BLaER1 treated with 17β-estradiol and CSF1 and Interleukin-3, amounts not matched to agents 10 nM and 100 nM (cell line): ENCODE results near the gene ZNF425.
"Not testable (repeated sequence)": the region's sequence is repeated elsewhere in the genome, so short reads cannot be mapped to it uniquely, and the experiment has no call there.

Source experiments
- H3K27ac ChIP-seq, 11 experiments: shearing (Covaris generic); formaldehyde crosslinking; 2 replicates each; pipeline ENCODE4 v1.8.1; 2022
- H3K27me3 ChIP-seq, 11 experiments: shearing (Covaris generic); formaldehyde crosslinking; 2 replicates each; pipeline ENCODE4 v1.8.1; 2022
- H3K36me3 ChIP-seq, 11 experiments: shearing (Covaris generic); formaldehyde crosslinking; 2 replicates each; pipeline ENCODE4 v1.8.1; 2022
- H3K4me1 ChIP-seq, 10 experiments: shearing (Covaris generic); formaldehyde crosslinking; 2 replicates each; pipeline ENCODE4 v1.8.1; 2022
- H3K4me2 ChIP-seq, 11 experiments: shearing (Covaris generic); formaldehyde crosslinking; 2 replicates each; pipeline ENCODE4 v1.8.1; 2022
- H3K4me3 ChIP-seq, 10 experiments: shearing (Covaris generic); formaldehyde crosslinking; 2 replicates each; pipeline ENCODE4 v1.8.1; 2022
- H3K9ac ChIP-seq, 11 experiments: shearing (Covaris generic); formaldehyde crosslinking; 2 replicates each; pipeline ENCODE4 v1.8.1; 2022
- H3K9me3 ChIP-seq, 11 experiments: shearing (Covaris generic); formaldehyde crosslinking; replicated peaks in 1 of 11; 2 replicates each; pipeline ENCODE4 v1.8.1; 2022
- H4K20me1 ChIP-seq, 11 experiments: shearing (Covaris generic); formaldehyde crosslinking; 2 replicates each; pipeline ENCODE4 v1.8.1; 2022
- Cebpa-rat ChIP-seq, 11 experiments: shearing (Covaris generic); IDR thresholded peaks; 2 replicates each; pipeline ENCODE4 v1.8.1; 2022

ZNF425 gene

DNA sequence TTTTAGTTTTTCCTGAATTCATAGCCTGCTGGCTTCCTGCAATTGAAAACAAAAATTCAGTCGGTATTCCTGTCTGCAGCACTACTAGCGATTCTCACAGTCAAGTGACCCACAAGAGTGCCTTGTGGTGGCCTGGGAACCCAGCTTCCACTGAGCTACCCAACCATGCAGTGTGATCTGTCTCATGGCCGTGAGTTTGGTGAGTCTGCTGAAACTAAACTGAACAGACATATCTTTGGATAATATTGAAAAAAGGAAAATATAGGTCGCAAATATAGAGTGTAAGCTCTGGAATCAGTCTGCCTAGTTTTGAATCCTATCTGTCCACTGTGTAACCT, 53.7 kb downstream of the ZNF425 start:
- peak overlapping the region in 5 of 11 experiments; percentile 36 to 58 (median 51); a peak in 5 of 22 replicates for H3K9ac ChIP-seq
- H3K4me1 ChIP-seq, result peaks cover 25 to 45% (median 31%) of the 10 kb centered on the region in 10 experiments
- no peak for TF ChIP-seq Cebpa-rat (IDR thresholded peaks at IDR 0.05)
- H3K4me2 ChIP-seq, result peak overlapping the region in 10 of 11 experiments; percentile 39 to 63 (median 53); a peak in 19 of 22 replicates
- no peaks in the 10 kb centered on the region for H3K27me3 ChIP-seq
- H3K27ac ChIP-seq, result peak overlapping the region in 10 of 11 experiments; percentile 59 to 82 (median 70); a peak in 20 of 22 replicates
- no peaks in the 10 kb centered on the region; a peak in 3 of 22 replicates for H4K20me1 ChIP-seq
- peaks cover 53 to 78% (median 68%) of the 10 kb centered on the region in 11 experiments for H3K36me3 ChIP-seq
- peak overlapping the region in 5 of 10 experiments; percentile 7 to 46 (median 31); a peak in 4 of 20 replicates for H3K4me3 ChIP-seq
- peaks cover 5 to 21% (median 12%) of the 10 kb centered on the region in 11 experiments; a peak in 21 of 22 replicates for H3K9me3 ChIP-seq

DNA sequence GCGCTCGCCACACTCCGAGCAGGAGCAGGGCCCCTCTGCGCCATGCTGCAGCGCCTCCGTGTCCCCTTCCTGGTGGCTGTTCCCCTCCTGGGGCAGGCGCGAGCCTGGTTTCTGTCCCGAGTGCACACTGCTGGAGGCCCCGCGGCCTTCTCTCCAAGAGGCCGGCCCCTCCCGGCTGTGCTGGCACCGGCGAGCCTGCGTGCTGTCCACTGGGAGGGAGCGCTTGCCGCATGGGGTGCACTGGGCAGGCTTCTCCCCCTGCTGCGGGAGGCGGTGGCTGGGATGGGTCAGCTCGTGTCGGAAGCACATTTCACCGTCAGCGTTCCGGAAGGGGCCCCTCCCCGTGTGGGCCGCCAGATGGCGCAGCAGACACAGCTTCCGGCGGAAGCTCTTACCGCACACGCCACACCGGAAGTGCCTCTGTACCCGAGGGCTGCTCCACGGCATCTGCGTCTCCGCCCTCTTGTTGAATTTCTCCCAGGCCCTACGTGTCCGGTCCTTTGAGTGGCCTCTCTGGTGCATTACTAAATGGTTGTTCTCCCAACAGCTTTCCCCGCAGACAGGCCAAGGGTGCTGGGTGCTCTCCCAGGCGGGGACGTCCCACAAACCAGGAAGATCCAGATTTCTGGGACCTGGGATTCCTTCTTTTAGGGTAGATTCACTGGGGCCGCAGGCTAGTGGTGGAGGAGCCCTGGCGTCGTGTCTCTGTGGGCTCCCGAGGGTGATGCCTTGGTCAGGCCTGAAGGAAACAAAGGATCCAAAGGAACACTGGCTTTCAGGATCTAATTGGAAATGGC, 54.3 kb downstream of the ZNF425 start:
- Histone ChIP-seq H3K36me3 (peaks cover 49 to 76% (median 65%) of the 10 kb centered on the region in 11 experiments), H4K20me1 (no peaks in the 10 kb centered on the region; a peak in 3 of 22 replicates), H3K9ac (peak overlapping the region in 7 of 11 experiments; percentile 23 to 58 (median 44); a peak in 9 of 22 replicates), H3K4me1 (peaks cover 25 to 45% (median 31%) of the 10 kb centered on the region in 10 experiments), H3K4me2 (peak overlapping the region; percentile 39 to 63 (median 54)), H3K27ac (peak overlapping the region in 10 of 11 experiments; percentile 59 to 82 (median 70); a peak in 20 of 22 replicates), H3K9me3 (peaks cover 5 to 21% (median 12%) of the 10 kb centered on the region in 11 experiments; a peak in 21 of 22 replicates), H3K27me3 (no peaks in the 10 kb centered on the region), H3K4me3 (peak overlapping the region in 7 of 10 experiments; percentile 7 to 46 (median 38); a peak in 13 of 20 replicates)
- no peak for TF ChIP-seq Cebpa-rat (IDR thresholded peaks at IDR 0.05)

DNA sequence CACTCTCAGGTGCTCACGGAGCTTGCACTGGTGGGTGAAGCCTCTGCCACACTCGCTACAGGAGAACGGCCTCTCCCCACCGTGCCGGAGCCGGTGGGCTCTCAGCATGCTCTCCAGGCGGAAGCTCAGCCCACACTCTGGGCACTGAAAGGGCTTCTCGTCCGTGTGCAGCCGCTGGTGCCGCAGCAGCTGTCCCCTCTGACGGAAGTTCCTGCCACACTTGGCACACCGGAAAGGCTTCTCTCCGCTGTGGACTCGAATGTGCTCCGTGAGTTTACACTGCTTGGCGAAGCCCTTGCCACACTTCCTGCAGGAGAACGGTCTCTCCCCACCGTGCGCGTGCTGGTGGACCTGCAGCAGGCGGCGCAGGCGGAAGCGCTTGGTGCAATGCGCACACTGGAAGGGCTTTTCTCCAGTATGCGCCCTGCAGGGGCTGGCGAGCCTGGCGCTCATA, 54.9 kb downstream of the ZNF425 start:
- Histone ChIP-seq H3K36me3 (peaks cover 44 to 71% (median 62%) of the 10 kb centered on the region in 11 experiments), H3K9me3 (peaks cover 5 to 21% (median 12%) of the 10 kb centered on the region in 11 experiments; a peak in 21 of 22 replicates), H3K27me3 (no peaks in the 10 kb centered on the region), H3K27ac (peak overlapping the region in 10 of 11 experiments; percentile 59 to 82 (median 70); a peak in 19 of 22 replicates), H3K9ac (peak overlapping the region in 2 of 11 experiments; percentile 36 to 58; a peak in 5 of 22 replicates), H3K4me3 (peak overlapping the region in 5 of 10 experiments; percentile 7 to 43 (median 38); a peak in 4 of 20 replicates), H3K4me1 (peaks cover 25 to 47% (median 31%) of the 10 kb centered on the region in 10 experiments), H3K4me2 (peak overlapping the region in 9 of 11 experiments; percentile 39 to 63 (median 54); a peak in 11 of 22 replicates), H4K20me1 (no peaks in the 10 kb centered on the region; a peak in 3 of 22 replicates)
- TF ChIP-seq Cebpa-rat (IDR thresholded peaks at IDR 0.05), result no peak

- peaks cover 44 to 71% (median 62%) of the 10 kb centered on the region in 11 experiments for H3K36me3 ChIP-seq
These were observed 55.6 kb downstream of the ZNF425 start for GRCh38 chr7:149070372-149071125.

GRCh38 chr7:149067869-149068268, 58.3 kb downstream of the ZNF425 start:
- H3K4me2 ChIP-seq, result no peak overlapping the region
- H3K27me3 ChIP-seq, result no peaks in the 10 kb centered on the region
- H3K9ac ChIP-seq, result no peak overlapping the region
- no peak for TF ChIP-seq Cebpa-rat (IDR thresholded peaks at IDR 0.05)
- H3K4me3 ChIP-seq, result no peak overlapping the region
- H3K36me3 ChIP-seq, result peaks cover 42 to 59% (median 47%) of the 10 kb centered on the region in 11 experiments
- H3K9me3 ChIP-seq, result peaks cover 5 to 21% (median 12%) of the 10 kb centered on the region in 11 experiments; a peak in 21 of 22 replicates
- no peaks in the 10 kb centered on the region; a peak in 3 of 22 replicates for H4K20me1 ChIP-seq
- H3K27ac ChIP-seq, result no peak overlapping the region
- H3K4me1 ChIP-seq, result peaks cover 31 to 58% (median 38%) of the 10 kb centered on the region in 10 experiments

More at GRCh38 chr7:149070372-149071125, 55.6 kb downstream of the ZNF425 start:
- H3K9ac ChIP-seq, result 0 out of 22 replicates have a peak overlapping the region, but pooled peaks of 1 of the 11 experiments have one; percentile 23
- H4K20me1 ChIP-seq, result no peaks in the 10 kb centered on the region; a peak in 3 of 22 replicates
- H3K27me3 ChIP-seq, result no peaks in the 10 kb centered on the region
- peak overlapping the region in 2 of 11 experiments; percentile 77 to 82; a peak in 2 of 22 replicates for H3K27ac ChIP-seq
- peaks cover 25 to 50% (median 32%) of the 10 kb centered on the region in 10 experiments for H3K4me1 ChIP-seq
- H3K4me2 ChIP-seq, result no peak overlapping the region
- TF ChIP-seq Cebpa-rat (IDR thresholded peaks at IDR 0.05), result no peak
- no peak overlapping the region for H3K4me3 ChIP-seq
- peaks cover 5 to 21% (median 12%) of the 10 kb centered on the region in 11 experiments; a peak in 21 of 22 replicates for H3K9me3 ChIP-seq

DNA sequence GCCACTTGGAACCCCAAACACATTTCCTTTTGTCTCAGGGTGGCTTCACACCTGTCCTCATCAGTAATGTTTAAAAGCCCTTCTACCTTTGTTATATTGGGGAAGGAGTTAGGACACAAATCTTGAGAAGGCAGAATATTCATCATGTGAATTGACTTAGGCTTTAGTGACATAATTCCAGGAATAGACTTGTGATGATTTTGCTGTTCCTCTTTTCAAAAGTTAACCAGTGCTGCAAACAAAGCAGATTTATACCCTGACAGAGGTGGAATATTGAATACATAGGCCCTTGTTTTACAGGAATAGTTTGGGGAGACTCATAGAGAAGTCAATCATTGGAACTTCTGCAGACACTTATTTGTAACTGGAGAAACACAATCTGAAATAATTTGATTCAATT, 62.6 kb downstream of the ZNF425 start:
- no peaks in the 10 kb centered on the region for H4K20me1 ChIP-seq
- peak overlapping the region in 3 of 11 experiments; percentile 67 to 97 (median 94); a peak in 5 of 22 replicates for H3K27ac ChIP-seq
- H3K36me3 ChIP-seq, result peaks cover 7 to 18% (median 13%) of the 10 kb centered on the region in 11 experiments; a peak in 14 of 22 replicates
- no peak for TF ChIP-seq Cebpa-rat (IDR thresholded peaks at IDR 0.05)
- no peak overlapping the region for H3K4me3 ChIP-seq
- no peaks in the 10 kb centered on the region for H3K27me3 ChIP-seq
- H3K4me1 ChIP-seq, result peaks cover 28 to 41% (median 33%) of the 10 kb centered on the region in 10 experiments
- peak overlapping the region in 2 of 11 experiments; percentile 9 to 47; a peak in 1 of 22 replicates for H3K9ac ChIP-seq
- no peaks in the 10 kb centered on the region for H3K9me3 ChIP-seq
- peak overlapping the region in 5 of 11 experiments; percentile 30 to 95 (median 87); a peak in 6 of 22 replicates for H3K4me2 ChIP-seq

- Histone ChIP-seq H3K27ac (peak overlapping the region in 2 of 11 experiments; percentile 94 to 97; a peak in 2 of 22 replicates), H3K4me2 (peak overlapping the region; percentile 6 to 95 (median 43); a peak in 21 of 22 replicates), H3K4me1 (peaks cover 28 to 41% (median 33%) of the 10 kb centered on the region in 10 experiments)
- not testable (repeated sequence) for H3K36me3 ChIP-seq, H4K20me1 ChIP-seq, H3K9ac ChIP-seq, H3K9me3 ChIP-seq, H3K4me3 ChIP-seq, H3K27me3 ChIP-seq
These were observed 63.8 kb downstream of the ZNF425 start for GRCh38 chr7:149062217-149062899.
